Measurements from ENCODE around the gene NTRK2.
A peak's percentile ranks its signal among the peaks of the same experiment; 100 is the strongest.

The NTRK2 gene

DNA sequence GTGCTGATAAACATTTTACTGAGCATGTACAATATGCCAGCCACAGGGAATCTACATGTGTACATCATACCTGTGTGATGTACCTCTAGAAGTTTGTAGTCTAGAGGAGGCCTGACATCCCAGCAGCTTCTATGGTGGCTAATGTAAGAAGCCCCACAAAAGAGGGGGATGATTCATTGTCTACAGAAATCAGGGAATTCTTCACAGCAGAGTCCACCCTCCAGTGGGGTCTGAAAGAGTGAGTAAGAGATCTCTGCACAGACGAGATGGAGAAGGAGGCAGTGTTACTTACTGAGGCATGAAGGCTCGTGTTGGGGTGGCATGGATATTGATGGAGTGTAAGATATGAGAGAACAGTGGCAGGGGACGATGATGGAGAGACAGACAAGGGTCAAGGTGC, 103.0 kb downstream of the NTRK2 start:
- no peak for DNase-seq (ENCODE audit: low spot score)
- H3K4me3 ChIP-seq, result no peak overlapping the region
- no peak overlapping the region for H3K27ac ChIP-seq
- TF ChIP-seq, protein P1, sequence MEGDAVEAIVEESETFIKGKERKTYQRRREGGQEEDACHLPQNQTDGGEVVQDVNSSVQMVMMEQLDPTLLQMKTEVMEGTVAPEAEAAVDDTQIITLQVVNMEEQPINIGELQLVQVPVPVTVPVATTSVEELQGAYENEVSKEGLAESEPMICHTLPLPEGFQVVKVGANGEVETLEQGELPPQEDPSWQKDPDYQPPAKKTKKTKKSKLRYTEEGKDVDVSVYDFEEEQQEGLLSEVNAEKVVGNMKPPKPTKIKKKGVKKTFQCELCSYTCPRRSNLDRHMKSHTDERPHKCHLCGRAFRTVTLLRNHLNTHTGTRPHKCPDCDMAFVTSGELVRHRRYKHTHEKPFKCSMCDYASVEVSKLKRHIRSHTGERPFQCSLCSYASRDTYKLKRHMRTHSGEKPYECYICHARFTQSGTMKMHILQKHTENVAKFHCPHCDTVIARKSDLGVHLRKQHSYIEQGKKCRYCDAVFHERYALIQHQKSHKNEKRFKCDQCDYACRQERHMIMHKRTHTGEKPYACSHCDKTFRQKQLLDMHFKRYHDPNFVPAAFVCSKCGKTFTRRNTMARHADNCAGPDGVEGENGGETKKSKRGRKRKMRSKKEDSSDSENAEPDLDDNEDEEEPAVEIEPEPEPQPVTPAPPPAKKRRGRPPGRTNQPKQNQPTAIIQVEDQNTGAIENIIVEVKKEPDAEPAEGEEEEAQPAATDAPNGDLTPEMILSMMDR (IDR thresholded peaks at IDR 0.05), result no peak

DNA sequence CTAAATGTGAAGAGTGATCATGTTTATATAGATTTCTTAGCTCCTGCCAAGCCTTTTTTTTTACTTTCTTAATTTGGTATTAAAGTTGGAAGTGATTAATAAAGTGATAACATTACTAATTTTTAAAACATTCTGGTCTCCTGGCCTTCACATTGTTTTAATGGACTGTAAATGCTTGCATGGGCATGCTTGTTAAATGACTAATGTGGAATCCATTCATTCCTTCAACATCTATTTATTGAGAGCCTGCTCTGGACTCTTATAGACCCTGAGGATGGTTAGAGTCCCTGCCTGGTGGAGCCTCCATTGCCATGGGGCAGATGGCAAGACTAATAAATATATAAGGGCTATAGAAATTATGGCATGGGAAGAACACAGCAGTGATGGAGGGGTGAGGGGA, 103.5 kb downstream of the NTRK2 start:
- TF ChIP-seq, protein P1 (IDR thresholded peaks at IDR 0.05), result no peak
- no peak overlapping the region for H3K27ac ChIP-seq
- H3K4me3 ChIP-seq, result no peak overlapping the region
- DNase-seq (ENCODE audit: low spot score), result no peak

DNA sequence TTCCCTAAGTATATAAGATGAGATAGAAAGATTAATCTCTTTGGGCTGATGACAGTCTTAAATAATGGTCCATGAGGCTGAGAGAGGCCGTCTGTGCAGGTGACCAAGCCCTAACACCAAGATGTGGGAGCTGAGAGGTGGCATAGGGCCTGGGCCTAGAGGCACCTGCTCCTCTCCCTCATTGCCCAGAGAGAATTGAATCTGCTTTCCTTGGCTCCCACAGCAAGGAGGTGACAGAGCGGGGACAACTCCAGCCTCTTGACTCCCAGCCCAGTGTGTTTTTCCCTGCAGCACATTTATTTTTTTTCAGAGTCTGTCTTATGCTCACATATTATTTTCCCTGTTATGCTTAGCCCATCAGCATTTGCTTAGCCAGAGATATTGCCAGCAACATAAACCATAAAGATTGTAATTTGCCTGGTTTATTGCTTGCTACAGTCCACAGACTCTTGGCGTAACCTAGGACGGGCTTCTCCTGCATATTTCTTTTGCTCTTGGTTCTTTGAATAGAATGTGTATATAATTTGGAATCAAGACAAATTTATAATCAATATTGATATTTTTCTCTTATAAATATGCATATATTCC, 105.6 kb downstream of the NTRK2 start:
- Histone ChIP-seq H3K4me3 (no peak overlapping the region), H3K27ac (no peak overlapping the region)
- no peak for DNase-seq (ENCODE audit: low spot score)
- TF ChIP-seq, protein P1 (IDR thresholded peaks at IDR 0.05), result no peak

DNA sequence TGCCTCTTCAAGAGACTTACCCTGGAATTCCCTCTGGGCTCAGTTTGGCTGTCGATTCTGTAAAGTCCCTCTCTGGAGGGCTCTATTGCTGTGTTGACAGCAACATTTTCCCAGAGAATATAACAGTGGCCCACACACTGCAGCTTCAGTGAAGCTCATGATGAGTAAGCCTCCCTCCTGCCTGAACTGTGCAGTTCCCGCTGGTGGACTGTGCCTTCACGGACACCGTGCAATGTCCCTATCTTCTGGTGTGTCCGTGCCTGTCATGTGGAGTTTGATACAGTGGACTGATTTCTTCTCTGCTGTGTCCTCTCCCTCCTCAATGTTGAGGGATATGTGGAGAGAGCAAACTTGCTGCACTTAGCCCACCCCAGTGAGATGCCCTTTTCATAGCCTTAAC, 109.0 kb downstream of the NTRK2 start:
- no peak overlapping the region for H3K4me3 ChIP-seq
- no peak for DNase-seq (ENCODE audit: low spot score)
- H3K27ac ChIP-seq, result peak overlapping the region in 1 of 2 donors; percentile 8
- TF ChIP-seq, protein P1 (IDR thresholded peaks at IDR 0.05), result no peak

DNA sequence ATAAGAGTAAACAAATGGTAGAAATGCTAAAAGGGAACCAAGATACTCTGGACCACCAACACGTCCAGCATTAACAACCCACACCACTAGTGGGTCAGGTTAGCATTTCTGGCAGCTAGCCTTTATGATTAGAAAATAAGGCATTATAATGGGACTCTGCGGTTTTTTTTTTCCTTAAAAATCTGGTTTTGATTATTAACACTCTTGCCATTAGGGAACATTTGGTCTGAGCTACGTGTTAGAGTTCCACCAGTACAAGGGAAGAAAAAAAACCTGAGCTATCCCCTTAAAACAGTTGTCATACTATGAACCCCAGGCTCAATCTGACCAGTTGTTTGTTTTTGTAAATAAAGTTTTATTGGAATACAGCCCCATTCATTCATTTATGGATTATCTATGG, 110.4 kb downstream of the NTRK2 start:
- Histone ChIP-seq H3K4me3 (no peak overlapping the region), H3K27ac (no peak overlapping the region)
- no peak for DNase-seq (ENCODE audit: low spot score)
- TF ChIP-seq, protein P1 (IDR thresholded peaks at IDR 0.05), result no peak

DNA sequence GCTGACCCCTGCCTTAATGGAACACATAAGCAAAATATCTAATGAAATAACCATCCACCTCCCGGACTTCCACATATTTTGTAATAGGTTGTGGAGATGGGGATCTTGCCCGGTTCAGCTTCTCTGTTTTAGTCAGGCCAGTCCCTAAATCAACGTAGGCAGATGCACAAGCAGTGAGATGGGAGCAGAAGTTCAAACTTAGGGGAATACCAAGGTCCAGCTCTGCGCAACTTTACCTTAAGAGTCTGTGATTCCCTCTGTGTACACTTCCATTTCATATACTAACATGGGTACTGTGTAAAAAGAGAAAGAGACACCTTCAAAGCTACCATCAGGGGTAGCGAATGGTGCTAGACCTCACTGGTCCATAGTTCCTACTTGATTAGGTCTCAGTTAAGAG, 110.9 kb downstream of the NTRK2 start:
- no peak for DNase-seq (ENCODE audit: low spot score)
- H3K4me3 ChIP-seq, result no peak overlapping the region
- TF ChIP-seq, protein P1 (IDR thresholded peaks at IDR 0.05), result no peak
- H3K27ac ChIP-seq, result no peak overlapping the region

DNA sequence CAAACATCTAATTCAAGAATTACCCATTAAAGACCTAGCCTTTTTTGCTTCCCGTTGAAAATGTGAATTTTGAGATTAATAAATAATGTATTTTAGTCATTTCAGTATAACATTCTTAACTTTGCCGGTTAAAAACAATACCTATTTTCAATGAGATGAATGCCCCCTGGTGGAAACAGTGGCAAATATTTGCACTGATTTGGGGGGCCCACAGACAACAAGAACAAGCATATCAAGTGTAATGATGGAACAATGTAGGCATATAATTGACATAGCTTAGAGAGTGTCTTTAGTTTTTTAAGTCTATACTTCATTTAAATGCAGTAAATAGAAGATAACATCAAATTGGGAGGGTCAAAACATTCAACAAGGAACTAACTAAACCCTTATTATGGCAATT, 111.9 kb downstream of the NTRK2 start:
- no peak for DNase-seq (ENCODE audit: low spot score)
- peak overlapping the region; percentile 36 to 67 for H3K27ac ChIP-seq

More for the DNA sequence above, 111.9 kb downstream of the NTRK2 start:
- no peak overlapping the region for H3K4me3 ChIP-seq
- TF ChIP-seq, protein P1 (IDR thresholded peaks at IDR 0.05), result peak; percentile 15
